Large intestine (tissue), 3 donors: ENCODE measurements around the gene PLEKHO1. TPM values are rescaled to one million over a fixed set of nuclear protein-coding genes. Genes with fewer than 3 reads are reported as not detected.
"Not testable (repeated sequence)": the region's sequence is repeated elsewhere in the genome, so short reads cannot be mapped to it uniquely, and the experiment has no call there.

Experiments
- DNase-seq, 2 donors: peaks; one replicate each; pipeline versions ENCODE4 v3.0.0 to v3.0.0-alpha.2; 2013
- H3K27ac ChIP-seq: one replicate; pipeline ENCODE4 v1.5.1; 2013; ENCODE audit warnings: low read length
- H3K27me3 ChIP-seq: 2 replicates; pipeline ENCODE4 v1.6.1; 2013; ENCODE audit warnings: low read length; ENCODE audit not compliant: control insufficient read depth, insufficient read depth
- H3K36me3 ChIP-seq: 2 replicates; pipeline ENCODE4 v1.6.1; 2013; ENCODE audit warnings: low read length; ENCODE audit not compliant: control insufficient read depth, insufficient read depth
- H3K4me1 ChIP-seq: one replicate; pipeline ENCODE4 v1.6.1; 2013; ENCODE audit warnings: low read length; ENCODE audit not compliant: control insufficient read depth, insufficient read depth
- H3K4me3 ChIP-seq: one replicate; pipeline ENCODE4 v1.5.1; 2013; ENCODE audit warnings: low read length
- H3K9me3 ChIP-seq: one replicate; pipeline ENCODE4 v1.6.1; 2013; ENCODE audit warnings: mild to moderate bottlenecking, low read depth, low read length, moderate library complexity; ENCODE audit not compliant: control insufficient read depth
- WGBS: methylation state at CpG from one replicate; pipeline ENCODE4 v1.1.5; 2013; ENCODE audit warnings: low lambda C conversion rate; ENCODE audit not compliant: insufficient coverage; 5-methylcytosine and 5-hydroxymethylcytosine counted together
- polyA plus RNA-seq: library from polyadenylated mRNA; unstranded; fragments of 120-200 nt; gene quantifications from one replicate; pipeline ENCODE4 v1.2.1, GENCODE V29; 2013

The PLEKHO1 gene
- polyA plus RNA-seq, 1 donor, result 30.5 TPM

DNA sequence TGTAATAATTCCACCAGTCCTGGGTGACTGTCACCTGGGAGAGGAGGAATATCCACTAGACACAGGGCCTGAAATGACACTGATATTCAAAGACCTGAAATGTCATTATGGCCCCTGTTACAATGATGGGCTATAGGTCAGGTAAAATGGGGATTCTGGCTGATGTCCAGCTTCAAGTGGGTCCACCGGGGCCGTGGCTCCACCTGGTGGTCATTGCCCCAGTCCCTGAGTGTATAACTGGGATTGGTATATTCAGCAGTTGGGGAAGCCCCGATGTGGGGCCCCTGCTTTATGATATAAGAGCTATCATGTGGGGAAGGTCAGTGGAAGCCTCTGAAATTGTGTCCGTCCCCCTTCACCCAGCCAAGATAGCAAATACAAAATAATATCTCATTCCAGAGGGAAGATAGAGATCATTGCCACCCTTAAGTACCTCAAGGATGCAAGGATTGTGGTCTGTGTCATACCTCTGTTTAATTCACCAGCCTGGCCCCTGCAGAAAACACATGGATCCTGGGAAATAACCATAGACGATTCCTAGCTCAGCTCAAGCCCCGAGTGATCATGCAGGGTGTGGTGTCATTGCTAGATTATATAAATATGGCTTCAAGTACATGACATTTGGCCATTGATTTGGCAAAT lies 19.4 kb downstream of the PLEKHO1 start:
- Histone ChIP-seq H3K4me1 (peaks cover 11% of the 10 kb centered on the region), H3K27me3 (no peaks in the 10 kb centered on the region), H3K27ac (no peak overlapping the region), H3K36me3 (no peaks in the 10 kb centered on the region), H3K4me3 (no peak overlapping the region), H3K9me3 (no peaks in the 10 kb centered on the region)
- DNase-seq, result peak; percentile 48 to 58
- no CpG with 5 or more reads among the region's 6 CpGs for WGBS

DNA sequence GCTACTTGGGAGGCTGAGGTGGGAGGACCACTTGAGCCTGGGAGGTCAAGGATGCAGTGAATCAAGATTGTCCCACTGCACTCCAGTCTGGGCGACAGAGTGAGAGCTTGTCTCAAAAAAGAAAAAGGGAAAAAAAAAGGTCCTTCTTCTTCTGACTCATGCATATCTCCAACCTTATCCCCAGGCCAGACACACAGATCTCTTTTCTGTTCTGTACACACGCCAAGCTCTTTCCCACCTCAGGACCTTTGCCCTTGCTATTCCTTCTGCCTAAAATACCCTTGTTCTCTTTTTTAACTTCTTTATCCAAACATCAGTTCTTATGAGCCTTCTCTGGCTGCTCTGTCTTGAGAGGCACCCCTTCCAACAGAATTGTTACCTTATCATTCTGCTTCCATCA lies 22.1 kb downstream of the PLEKHO1 start:
- Histone ChIP-seq H3K9me3 (no peaks in the 10 kb centered on the region), H3K27me3 (no peaks in the 10 kb centered on the region), H3K36me3 (no peaks in the 10 kb centered on the region), H3K4me1 (peaks cover 11% of the 10 kb centered on the region), H3K4me3 (no peak overlapping the region), H3K27ac (no peak overlapping the region)
- WGBS, result 17% methylated on average over 2 of the region's 2 CpGs
- no peak for DNase-seq

DNA sequence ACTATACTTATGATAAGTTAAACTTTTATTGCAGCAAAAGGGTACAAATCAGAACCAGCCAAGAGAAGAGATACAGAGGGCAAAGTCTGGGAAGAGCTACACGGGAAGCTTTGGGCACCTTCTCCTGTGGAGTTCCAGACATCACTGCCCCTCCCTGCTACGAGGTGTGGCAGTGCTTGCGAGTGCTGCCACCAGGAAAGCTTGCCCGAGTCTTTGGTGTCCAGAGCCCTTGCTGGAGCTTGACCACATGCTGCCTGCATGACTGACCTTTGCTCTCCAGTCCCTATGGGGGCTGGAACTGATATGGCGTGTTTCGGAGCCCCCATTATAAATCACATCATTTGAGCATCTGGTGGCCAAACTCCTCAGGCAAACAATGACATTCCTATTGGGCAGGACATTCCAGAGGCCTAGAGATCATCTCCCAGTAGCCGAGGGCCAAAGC lies 23.4 kb downstream of the PLEKHO1 start:
- peak; percentile 77 to 91 for DNase-seq
- WGBS, result no CpG with 5 or more reads among the region's 7 CpGs
- H3K4me1 ChIP-seq, result peaks cover 14% of the 10 kb centered on the region
- H3K27me3 ChIP-seq, result no peaks in the 10 kb centered on the region
- no peaks in the 10 kb centered on the region for H3K36me3 ChIP-seq
- no peaks in the 10 kb centered on the region for H3K9me3 ChIP-seq
- peak overlapping the region; percentile 54 for H3K27ac ChIP-seq
- H3K4me3 ChIP-seq, result no peak overlapping the region

DNA sequence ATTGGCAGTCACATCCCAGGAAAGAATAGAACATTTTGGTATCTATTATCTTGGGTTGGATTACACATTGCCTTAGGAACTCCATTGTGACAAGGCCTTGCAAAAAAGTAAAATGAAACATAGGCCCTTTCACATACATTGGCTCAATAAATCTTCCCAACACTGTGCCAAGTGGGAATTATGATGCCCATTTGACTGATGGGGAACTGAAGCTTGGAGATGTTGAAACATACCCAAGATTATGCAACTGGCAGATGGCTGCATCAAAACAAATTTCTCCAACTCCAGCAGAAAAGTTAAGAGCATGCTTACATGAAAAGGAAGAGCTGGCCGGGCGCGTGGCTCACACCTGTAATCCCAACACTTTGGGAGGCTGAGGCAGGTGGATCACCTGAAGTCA lies 26.9 kb downstream of the PLEKHO1 start:
- H3K4me3 ChIP-seq, result no peak overlapping the region
- no peak overlapping the region for H3K27ac ChIP-seq
- DNase-seq, result no peak
- H3K36me3 ChIP-seq, result no peaks in the 10 kb centered on the region
- H3K9me3 ChIP-seq, result no peaks in the 10 kb centered on the region
- H3K4me1 ChIP-seq, result peaks cover 14% of the 10 kb centered on the region
- WGBS, result no CpG with 5 or more reads among the region's 3 CpGs
- no peaks in the 10 kb centered on the region for H3K27me3 ChIP-seq

DNA sequence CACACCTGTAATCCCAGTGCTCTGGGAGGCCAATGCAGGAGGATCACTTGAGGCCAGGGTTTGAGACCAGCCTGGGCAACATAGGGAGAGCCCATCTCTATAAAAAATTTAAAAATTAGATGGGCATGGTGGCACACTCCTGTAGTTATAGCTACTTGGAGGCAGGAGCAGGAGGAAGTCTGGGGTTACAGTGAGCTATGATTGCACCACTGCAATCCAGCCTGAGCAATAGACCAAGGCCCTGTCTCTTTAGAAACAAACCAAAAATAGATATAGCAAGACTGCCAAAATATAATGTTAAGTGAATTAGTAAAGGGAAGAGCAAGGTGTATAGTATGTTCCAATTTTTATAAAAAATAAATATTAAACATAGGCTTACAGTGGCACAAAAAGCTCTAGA lies 28.8 kb downstream of the PLEKHO1 start:
- no peak for DNase-seq
- Histone ChIP-seq H3K4me1 (peaks cover 3% of the 10 kb centered on the region), H3K9me3 (no peaks in the 10 kb centered on the region), H3K36me3 (no peaks in the 10 kb centered on the region), H3K27me3 (no peaks in the 10 kb centered on the region), H3K4me3 (no peak overlapping the region), H3K27ac (peak overlapping the region; percentile 38)

DNA sequence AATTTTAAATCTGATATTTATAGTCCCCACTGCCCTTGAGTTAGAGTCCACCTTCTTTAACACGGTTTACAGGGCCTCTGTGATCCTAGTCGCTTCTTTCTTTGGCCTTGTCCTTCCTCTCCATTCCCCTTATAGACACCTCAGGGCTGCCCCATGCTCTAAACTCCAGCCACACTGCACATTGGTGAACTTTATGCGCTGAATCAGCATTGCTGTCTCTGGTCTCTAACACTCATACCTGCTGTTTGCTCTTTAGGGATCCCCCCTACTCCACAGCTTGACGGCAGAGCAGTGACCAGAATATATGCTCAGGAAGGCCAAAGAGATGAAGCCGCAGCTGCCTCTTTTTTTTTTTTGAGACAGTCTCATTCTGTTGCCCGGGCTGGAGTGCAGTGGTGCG lies 30.2 kb downstream of the PLEKHO1 start:
- H3K27ac ChIP-seq, result no peak overlapping the region
- H3K4me1 ChIP-seq, result peaks cover 3% of the 10 kb centered on the region
- no CpG with 5 or more reads among the region's 7 CpGs for WGBS
- no peak for DNase-seq
- no peaks in the 10 kb centered on the region for H3K27me3 ChIP-seq
- H3K36me3 ChIP-seq, result no peaks in the 10 kb centered on the region
- H3K9me3 ChIP-seq, result no peaks in the 10 kb centered on the region
- no peak overlapping the region for H3K4me3 ChIP-seq

DNA sequence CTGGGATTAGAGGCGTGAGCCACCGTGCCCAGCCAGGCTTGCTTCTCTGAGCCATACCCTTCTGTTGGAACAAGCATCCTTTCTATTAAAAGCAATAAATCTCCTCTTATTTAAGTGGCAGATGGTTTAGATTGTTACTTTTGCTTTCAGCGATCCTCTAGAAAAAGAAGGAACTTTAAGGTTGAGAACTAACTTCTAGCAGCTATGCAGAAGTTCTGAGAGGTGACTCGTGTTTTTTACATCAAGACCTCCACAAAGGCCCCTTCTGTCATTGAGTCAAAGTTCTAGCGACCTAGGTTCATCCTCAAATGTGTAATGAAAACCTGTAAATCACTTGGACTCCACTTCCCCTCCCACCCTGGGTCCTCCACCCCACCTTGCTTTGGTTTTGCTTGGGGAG lies 30.8 kb downstream of the PLEKHO1 start:
- Histone ChIP-seq H3K9me3 (no peaks in the 10 kb centered on the region), H3K36me3 (no peaks in the 10 kb centered on the region), H3K4me1 (peaks cover 3% of the 10 kb centered on the region)

DNA sequence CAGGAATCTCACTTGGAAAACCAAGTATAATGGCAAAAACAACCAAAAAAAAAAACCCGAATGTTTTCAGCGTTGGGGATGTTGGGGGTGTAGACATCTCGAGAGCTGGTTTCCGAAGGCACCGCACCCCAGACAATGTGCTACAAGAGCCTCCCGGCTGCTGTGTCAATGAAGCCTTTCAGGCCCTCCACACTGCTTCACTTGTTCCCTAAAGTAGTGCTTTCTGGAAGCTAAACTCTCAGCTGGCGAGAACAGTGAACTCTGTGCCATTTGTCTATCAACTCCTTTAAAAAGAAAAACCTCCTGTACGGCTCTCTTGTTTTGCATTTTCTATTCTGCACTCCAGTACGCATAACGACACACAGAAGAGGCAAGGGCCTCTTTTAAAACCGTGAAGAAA lies 32.5 kb downstream of the PLEKHO1 start:
- H3K27ac ChIP-seq, result no peak overlapping the region
- peaks cover 3% of the 10 kb centered on the region for H3K4me1 ChIP-seq

More for the DNA sequence above, 30.8 kb downstream of the PLEKHO1 start:
- H3K27ac ChIP-seq, result no peak overlapping the region
- H3K4me3 ChIP-seq, result no peak overlapping the region
- no peaks in the 10 kb centered on the region for H3K27me3 ChIP-seq
- DNase-seq, result no peak
- WGBS, result 20% methylated on average over 1 of the region's 5 CpGs

DNA sequence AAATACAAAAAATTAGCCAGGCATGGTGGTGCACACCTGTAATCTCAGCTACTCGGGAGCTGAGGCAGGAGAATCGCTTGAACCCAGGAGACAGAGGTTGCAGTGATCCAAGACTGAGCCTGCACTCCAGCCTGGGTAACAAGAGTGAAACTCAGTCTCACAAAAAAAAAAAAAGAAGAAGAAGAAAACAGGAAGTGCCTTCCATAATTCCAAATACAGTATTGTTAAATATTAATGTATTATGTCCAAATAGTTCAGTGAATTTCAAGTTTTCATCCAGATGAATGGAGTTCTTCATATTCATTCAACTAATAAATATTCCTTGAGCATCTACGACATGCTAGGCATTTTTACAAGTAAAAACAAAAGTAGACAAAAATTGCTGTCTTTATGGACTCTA lies 33.3 kb downstream of the PLEKHO1 start:
- H3K4me1 ChIP-seq, result no peaks in the 10 kb centered on the region
- H3K27me3 ChIP-seq, result no peaks in the 10 kb centered on the region
- 100% methylated on average over 2 of the region's 3 CpGs for WGBS
- DNase-seq, result no peak
- no peak overlapping the region for H3K27ac ChIP-seq
- no peak overlapping the region for H3K4me3 ChIP-seq
- H3K9me3 ChIP-seq, result no peaks in the 10 kb centered on the region
- H3K36me3 ChIP-seq, result no peaks in the 10 kb centered on the region

More for the DNA sequence above, 32.5 kb downstream of the PLEKHO1 start:
- no peak for DNase-seq
- H3K36me3 ChIP-seq, result no peaks in the 10 kb centered on the region
- 76% methylated on average over 4 of the region's 11 CpGs for WGBS
- H3K27me3 ChIP-seq, result no peaks in the 10 kb centered on the region
- H3K4me3 ChIP-seq, result no peak overlapping the region
- H3K9me3 ChIP-seq, result no peaks in the 10 kb centered on the region

DNA sequence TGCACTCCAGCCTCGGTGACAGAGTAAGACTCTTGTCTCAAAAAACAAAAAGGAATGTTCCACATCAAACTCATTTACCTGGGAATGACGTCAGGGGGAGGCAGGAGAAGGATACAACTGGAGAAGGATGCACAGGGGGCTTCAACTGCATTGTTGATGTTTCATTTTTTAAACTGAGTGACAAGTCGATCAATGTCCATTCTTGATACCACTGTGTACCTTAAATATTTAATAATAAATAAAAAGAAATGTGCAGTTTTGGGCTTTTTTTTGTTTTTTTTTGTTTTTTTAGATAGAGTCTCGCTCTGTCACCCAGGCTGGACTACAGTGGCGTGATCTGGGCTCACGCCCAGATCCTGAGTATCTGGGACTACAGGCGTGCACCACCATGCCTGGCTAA lies 35.8 kb downstream of the PLEKHO1 start:
- Histone ChIP-seq H3K4me1 (no peaks in the 10 kb centered on the region), H3K27ac (no peak overlapping the region), H3K4me3 (no peak overlapping the region), H3K36me3 (no peaks in the 10 kb centered on the region), H3K27me3 (no peaks in the 10 kb centered on the region), H3K9me3 (no peaks in the 10 kb centered on the region)
- DNase-seq, result no peak
- 86% methylated on average over 1 of the region's 7 CpGs for WGBS

DNA sequence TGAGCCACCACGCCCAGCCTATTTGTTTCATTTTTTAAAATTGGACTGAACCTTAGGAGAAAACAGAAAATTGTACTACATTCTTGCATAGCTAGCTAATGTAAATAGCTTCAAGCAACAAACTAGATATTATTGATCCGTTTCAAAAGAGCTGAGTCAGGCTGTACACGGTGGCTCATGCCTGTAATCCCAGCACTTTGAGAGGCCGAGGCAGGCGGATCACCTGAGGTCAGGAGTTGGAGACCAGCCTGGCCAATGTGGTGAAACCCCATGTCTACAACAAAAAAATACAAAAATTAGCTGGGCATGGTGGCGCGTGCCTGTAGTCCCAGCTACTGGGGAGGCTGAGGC lies 36.7 kb downstream of the PLEKHO1 start:
- DNase-seq, H3K36me3 ChIP-seq: not testable (repeated sequence)

More for the DNA sequence above, 36.7 kb downstream of the PLEKHO1 start:
- not testable (repeated sequence) for H3K27me3 ChIP-seq, H3K4me3 ChIP-seq, H3K4me1 ChIP-seq, H3K27ac ChIP-seq, H3K9me3 ChIP-seq
- no CpG with 5 or more reads among the region's 7 CpGs for WGBS
